ENCODE results near the gene POLR3K.

Gene POLR3K

GRCh38 chr16:58491-59439, 5.4 kb upstream of the POLR3K start:
- H3K4me3 ChIP-seq (ENCODE audit: low read depth, low read length): no peak overlapping the region
- TF ChIP-seq CTCF (IDR thresholded peaks at IDR 0.05; ENCODE audit: borderline replicate concordance, insufficient read depth, low read depth, low read length): no peak

DNA sequence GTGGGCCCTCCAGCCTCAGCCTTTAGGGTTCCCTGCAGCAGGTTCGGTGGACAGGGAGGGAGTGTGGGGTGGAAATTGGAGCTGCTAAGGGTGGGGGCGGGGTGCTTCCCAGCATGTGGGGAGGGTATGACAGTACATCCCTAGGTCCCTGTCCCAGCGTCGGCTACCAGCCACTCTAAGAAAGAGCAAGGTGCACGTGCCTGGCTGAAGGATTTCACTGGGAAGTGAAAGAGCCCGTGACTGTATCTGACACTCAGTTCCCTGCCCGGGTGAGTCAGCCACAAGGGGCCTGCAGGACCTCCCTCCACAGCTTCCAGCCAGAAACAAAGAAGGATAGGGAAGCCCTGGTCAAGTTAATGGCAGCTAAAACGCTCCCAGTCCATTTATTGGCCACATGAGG, 4.3 kb upstream of the POLR3K start:
- no peak for TF ChIP-seq CTCF (IDR thresholded peaks at IDR 0.05; ENCODE audit: borderline replicate concordance, insufficient read depth, low read depth, low read length)
- H3K4me3 ChIP-seq (ENCODE audit: low read depth, low read length): no peak overlapping the region

- TF ChIP-seq CTCF (IDR thresholded peaks at IDR 0.05; ENCODE audit: borderline replicate concordance, insufficient read depth, low read depth, low read length): no peak
- no peak overlapping the region for H3K4me3 ChIP-seq (ENCODE audit: low read depth, low read length)
Observed at GRCh38 chr16:56231-56927, 3.0 kb upstream of the POLR3K start.

DNA sequence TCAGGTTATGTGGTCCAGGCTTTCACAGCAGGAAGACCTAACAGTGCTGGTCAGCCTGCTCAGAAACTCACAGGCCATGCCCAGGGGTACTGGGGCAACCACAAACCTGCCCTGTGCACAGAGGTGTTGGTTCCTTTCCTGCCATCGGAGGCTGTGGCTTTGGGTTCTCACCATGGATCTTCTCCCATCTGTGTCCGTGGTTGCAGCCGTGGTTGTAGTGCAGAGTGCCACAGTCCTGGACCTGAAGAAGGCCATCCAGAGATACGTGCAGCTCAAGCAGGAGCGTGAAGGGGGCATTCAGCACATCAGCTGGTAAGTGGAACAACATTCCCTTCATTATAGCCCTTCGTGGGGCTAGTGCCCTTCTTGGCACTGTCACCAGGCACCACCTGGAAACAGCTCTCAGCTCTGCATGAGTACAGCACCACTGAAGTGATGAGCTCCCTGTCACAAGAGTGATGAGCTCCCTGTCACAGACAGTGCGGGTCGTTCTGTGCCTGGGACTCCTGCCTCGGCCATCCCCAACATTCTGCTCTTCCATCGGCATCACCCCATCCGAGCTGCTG, 2.2 kb upstream of the POLR3K start:
- TF ChIP-seq CTCF (IDR thresholded peaks at IDR 0.05; ENCODE audit: borderline replicate concordance, insufficient read depth, low read depth, low read length): no peak
- H3K4me3 ChIP-seq (ENCODE audit: low read depth, low read length): no peak overlapping the region

GRCh38 chr16:54237-54581, 801 bp upstream of the POLR3K start:
- peak overlapping the region; percentile 80 for H3K4me3 ChIP-seq (ENCODE audit: low read depth, low read length)
- no peak for TF ChIP-seq CTCF (IDR thresholded peaks at IDR 0.05; ENCODE audit: borderline replicate concordance, insufficient read depth, low read depth, low read length)

DNA sequence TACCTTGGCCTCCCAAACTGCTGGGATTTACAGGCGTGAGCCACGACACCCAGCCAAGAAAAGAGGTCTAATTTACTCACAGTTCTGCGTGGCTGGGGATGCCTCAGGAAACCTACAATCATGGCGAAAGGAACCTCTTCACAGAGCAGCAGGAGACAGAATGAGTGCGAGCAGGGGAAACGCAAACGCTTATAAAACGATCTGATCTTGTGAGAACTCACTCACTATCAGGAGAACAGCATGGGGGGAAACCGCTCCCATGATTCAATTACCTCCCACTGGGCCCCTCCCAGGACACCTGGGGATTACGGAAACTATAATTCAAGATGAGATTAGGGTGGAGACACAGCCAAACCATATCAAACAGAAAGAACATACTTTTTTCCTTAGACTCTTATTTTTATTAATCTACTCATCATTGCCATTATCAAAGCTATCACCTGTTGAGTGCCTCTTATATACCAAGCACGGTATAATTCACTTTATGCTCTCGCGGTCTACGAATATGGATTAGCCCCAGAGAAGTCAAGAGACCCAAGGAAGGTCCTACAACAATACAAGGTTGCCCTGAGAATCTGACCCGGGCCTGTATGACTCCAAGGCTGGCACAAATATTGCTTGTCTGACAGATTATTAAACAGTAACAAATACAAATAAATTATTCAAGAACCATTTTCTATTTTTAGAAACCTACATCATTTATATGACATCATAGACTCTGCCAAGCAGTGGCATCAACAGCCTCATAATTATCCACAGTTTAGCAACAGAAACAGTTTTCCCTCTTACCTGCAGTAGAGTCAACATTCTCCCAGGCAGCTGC, 2.4 kb downstream of the POLR3K start:
- TF ChIP-seq CTCF (IDR thresholded peaks at IDR 0.05; ENCODE audit: borderline replicate concordance, insufficient read depth, low read depth, low read length): no peak
- H3K4me3 ChIP-seq (ENCODE audit: low read depth, low read length): no peak overlapping the region

Data from GM12875 (cell line).